A172 (cell line): Measurements from ENCODE around the gene MAOB. TPM values are rescaled to one million over a fixed set of nuclear protein-coding genes. Genes with fewer than 3 reads are reported as not detected.
A peak's percentile ranks its signal among the peaks of the same experiment; 100 is the strongest.
"Not testable (repeated sequence)": the region's sequence is repeated elsewhere in the genome, so short reads cannot be mapped to it uniquely, and the experiment has no call there.

Experiments used
- DNase-seq: peaks from one replicate; pipeline ENCODE4 v3.0.0-alpha.2; 2015; ENCODE audit warnings: low spot score
- total RNA-seq: library from RNA; depleted of rRNA; stranded (reverse); fragments of >200 nt; shearing (Covaris generic); gene quantifications from 2 replicates; pipeline ENCODE4 v1.2.3, GENCODE V29; 2014

Gene MAOB
- total RNA-seq, 1 experiment from 2014 or later = not detected

DNA sequence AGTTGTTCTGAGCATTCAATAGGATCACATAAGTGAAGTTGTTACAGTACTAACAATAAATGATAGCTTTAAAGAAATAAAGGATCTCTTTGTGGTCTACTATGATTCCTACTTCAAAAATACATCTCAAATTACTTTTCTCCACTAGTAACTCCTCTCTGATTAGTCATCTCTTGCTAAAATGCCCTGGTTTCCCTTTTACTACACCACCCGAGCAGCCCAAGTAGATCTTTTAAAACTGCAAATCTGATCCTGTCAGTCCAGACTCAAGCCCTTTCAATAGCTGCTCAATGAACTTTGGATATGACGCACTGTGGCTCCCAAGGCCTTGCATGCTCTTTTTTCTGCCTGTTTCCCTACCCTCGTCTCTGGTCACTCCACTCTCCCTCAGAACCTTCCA is 128.6 kb downstream of the MAOB start:
- no peak for DNase-seq

DNA sequence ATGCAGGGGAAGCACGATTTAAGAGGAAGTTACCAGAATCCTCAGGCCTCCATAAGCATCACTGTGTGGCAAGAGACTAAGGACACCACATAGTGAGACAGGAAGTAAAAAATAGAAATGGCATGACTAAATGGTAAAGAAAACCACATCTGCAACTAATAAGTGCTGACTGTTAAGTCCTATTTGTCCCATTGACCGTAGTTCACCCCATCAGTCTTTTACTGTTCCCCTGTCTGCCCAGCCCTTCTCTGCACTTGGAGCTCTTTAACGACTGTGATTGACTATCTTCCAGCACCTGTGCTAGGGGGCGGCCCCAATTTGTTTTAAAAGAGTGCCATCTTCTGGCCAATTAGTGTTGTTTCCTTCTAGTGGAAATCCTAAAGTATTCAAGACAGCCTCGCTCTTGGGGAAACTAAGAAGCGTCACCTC is 132.0 kb downstream of the MAOB start:
- DNase-seq = peak; percentile 69

DNA sequence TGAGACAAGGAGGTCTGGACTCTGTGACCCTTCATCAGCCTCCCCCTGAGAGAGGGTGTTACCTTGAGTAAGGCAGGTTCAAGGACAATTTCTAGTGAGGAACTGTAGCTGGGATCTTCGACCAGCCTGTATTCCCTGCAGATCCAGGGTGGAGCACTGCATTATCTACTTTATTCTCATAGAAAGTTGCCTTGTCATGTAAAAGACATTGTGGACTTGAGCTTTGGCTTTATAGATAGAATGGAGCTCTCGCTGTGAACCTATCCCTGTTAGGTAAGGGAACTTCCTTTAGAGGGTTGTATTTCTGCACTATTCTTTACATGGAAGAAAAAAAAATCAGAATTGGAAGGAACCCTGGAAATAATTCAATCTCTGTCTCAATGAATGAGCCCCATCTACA is 134.8 kb downstream of the MAOB start:
- DNase-seq = no peak

DNA sequence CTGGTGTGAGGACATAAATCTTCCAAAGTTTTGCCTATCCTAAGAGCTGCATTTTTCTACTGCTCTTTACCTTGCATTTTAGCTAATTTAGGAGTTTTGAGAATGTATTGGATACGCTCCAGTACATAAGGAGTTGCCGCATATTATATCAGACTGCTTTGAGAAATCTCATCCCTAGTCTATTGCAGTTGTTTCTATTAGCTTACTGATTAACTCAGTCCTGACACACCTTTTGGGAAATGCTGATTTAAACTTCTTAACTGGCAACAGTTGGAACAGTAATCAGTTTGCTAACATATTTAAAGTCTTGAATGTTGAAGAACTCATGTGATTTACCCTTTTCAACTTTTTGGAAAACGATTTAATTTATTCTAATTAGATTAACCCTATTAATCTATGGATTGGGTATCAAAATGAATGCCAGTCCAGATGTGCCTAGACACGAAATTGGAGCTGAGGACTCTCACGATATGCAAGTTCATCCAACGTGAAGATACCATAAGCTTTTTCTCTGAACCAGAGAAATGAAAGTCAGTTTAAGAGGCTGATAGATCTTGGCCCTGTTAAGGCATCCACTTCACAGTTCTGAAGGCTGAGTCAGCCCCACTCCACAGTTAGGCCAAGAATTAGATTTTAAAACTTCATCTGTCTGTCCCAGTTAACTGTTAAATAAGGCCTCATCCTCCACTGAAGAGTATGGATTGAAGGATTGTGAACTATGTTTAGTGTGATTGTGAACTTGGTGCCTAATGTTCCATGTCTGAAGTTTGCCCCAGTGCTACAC is 136.1 kb downstream of the MAOB start:
- DNase-seq = no peak

DNA sequence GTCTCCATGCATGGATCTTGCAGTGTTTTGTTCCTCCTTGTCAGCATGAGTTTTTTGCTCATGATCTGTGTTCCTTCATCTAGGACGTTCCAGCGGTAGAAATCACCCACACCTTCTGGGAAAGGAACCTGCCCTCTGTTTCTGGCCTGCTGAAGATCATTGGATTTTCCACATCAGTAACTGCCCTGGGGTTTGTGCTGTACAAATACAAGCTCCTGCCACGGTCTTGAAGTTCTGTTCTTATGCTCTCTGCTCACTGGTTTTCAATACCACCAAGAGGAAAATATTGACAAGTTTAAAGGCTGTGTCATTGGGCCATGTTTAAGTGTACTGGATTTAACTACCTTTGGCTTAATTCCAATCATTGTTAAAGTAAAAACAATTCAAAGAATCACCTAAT is 138.0 kb downstream of the MAOB start:
- no peak for DNase-seq

DNA sequence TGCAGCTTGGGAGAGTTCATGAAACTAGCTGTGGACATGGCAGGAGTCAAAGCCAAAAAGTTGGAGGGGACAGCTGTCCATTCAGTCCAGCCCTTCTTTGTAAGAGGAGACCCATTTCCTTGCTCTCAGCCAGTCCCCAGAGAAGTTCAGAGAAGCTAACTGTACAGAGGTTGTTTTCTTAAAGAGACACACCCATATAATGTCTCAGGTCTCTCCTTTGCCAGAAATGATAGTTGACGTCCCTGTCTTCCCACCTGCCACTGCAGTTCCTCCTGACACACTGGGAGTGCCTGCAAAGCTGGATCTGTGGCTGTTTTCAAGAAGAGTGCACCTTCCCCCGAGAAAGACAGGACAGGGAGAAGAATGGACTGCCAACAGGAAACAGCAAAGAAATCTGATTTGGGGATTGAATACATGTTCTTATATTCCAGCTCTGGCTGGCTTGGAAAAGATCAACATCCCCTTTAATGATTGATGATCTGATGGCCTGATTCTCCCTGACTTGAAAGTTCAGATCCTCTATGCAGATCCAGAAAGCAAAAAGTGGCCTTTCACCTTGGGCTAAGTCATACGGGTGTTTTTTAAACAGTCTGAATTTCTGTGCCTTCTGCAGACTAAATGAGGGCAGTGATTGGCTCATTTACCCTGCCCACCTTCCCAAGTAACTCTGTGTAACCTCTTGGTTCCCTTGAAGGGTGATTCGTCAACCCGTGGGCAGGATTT is 139.0 kb downstream of the MAOB start:
- DNase-seq = no peak

DNA sequence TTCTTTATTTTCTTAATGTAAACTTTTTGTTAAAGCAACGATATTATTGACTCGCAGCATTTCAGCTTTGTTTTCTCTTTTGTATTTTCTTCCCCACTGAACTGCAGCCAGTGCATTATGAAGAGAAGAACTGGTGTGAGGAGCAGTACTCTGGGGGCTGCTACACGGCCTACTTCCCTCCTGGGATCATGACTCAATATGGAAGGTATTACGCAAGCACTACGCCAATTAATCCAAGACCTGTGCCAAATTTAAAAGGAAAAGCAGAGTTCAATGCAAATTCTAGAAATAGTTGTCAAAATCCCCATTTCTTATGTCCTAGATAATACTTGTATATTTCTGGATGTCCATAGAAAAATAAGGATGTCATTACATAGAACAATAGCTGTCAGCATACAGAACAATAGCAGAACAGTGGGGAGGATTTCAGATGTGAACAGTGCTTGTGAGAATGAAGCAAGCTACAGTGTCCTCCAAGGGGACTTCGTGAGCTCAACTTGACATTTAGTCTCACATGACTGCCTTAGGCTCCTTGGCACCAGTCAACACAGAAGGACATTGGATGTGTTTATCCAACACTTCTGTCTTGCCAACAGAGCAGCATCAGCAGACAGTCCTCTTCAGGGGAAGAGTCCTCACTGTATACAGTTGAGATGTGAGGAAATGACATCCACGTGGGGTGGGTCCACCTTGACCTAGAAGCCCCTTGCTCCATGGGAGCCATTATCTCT is 140.2 kb downstream of the MAOB start:
- DNase-seq = no peak

DNA sequence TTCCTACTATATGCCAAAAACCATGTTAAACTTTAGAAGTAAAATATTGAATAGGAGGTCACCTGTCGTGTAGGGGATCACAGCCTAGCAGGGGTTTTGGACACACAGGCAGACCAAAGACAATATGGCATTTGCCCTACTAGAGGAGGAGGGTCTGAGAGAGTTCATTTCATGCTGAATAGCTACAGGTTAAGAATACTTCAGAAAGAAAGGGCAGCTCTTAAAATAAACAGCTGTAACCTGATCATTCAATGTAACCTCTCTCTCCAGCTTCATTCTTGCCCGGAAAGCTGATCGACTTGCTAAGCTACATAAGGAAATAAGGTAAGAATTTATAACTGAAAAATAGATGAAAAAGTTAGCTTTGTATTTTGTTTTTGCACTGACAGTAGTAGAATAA is 146.3 kb downstream of the MAOB start:
- DNase-seq = no peak

DNA sequence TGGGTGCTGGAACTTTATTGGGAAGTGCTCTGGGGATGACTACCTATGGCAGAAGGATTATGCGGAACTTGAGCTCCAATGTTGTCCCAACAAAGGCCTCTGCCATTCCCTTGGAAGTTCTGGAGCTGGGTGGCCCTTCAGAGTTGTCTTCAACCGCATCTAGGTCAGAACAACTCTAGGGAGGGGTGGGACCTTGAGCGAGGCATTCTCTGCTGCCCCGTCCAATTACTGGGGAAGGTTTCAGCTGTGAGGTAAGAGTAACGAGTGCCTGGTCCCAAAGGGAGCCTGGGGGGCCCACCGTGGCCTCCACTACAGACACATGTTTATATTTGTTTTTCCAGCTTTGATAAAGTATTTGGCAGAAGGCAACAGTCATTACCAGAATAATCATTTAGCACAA is 146.7 kb downstream of the MAOB start:
- no peak for DNase-seq

DNA sequence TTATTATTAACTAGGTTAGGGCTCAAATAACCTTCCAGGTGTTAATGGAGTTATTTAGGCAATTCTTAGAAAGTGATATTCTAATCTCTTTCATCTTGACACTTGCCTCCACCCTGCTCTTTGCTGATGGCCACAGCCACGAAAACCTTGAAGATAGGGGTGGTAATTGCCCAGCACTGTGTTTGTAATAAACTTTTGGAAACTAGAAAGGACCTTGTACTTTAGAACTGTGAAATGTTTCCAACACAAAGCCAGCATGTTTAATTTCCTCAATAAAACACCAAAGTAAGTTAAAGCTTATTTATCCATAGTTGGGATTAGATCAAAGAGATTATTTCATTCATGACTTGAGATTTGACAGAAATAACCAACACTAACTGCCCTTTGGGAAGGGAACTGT is 147.8 kb downstream of the MAOB start:
- no peak for DNase-seq

DNA sequence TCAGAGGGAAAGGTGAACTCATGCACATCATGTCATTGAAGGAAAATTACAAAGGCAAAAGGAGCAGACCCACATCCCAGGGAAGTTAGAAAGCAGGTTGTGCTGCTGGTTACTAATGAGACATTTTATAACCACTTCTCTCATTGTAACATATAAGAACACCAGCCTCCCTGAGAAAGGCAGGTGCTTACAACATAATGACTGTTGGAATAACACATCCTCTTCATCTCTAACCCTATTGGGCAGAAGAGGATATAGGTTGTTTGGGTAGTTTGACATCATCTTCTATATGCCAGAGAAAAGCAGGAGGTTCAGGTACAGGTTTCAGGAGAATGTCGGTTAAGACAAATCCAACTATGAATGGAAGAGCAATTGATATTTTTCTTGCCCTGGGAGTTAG is 148.6 kb downstream of the MAOB start:
- no peak for DNase-seq

DNA sequence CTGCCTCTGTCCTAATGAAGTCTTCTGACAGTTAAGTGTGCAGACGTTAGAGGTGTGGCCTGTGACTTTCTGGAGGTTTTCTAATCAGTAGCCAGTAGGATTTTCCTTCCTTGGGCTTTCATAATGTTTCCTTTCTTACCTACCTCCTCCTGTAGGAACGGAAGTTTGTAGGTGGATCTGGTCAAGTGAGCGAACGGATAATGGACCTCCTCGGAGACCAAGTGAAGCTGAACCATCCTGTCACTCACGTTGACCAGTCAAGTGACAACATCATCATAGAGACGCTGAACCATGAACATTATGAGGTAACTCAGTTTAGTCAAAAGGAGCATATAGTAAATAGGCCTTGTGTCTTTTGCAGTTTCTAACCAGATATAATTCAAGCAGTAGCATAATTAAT is 151.2 kb downstream of the MAOB start:
- no peak for DNase-seq

DNA sequence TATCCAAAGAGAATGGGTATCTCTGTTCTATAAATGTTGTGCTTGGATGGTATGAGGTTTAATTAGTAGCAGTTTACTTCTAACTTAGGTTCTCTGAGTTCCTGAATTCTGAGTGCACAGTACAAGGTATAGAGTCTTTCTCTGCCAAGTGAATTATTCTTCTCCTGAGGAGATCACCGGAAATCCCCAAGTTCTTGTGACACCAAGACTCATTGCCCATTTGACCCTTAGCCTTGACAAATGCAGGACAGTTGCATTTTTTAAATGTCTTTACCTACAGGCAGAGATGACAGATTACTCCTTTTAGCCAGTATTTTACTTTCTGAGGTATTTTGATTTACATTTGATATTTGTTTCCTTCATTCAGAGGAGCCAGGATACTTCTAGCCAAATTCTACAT is 153.3 kb downstream of the MAOB start:
- DNase-seq = no peak

DNA sequence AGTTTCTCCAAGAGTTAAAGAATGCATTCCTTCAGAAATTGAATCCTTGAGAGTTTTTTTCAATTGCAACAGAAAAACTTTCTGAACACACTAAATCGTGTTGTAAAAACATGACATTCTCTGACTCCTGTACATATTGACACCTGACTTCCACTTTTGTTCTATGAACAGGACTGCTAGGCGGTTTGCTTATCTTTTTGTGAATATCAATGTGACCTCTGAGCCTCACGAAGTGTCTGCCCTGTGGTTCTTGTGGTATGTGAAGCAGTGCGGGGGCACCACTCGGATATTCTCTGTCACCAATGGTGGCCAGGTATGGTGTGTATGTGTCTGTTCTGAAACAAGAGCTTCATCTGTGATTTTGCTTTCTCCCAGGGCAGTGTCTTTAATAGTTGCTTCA is 154.2 kb downstream of the MAOB start:
- DNase-seq = no peak

DNA sequence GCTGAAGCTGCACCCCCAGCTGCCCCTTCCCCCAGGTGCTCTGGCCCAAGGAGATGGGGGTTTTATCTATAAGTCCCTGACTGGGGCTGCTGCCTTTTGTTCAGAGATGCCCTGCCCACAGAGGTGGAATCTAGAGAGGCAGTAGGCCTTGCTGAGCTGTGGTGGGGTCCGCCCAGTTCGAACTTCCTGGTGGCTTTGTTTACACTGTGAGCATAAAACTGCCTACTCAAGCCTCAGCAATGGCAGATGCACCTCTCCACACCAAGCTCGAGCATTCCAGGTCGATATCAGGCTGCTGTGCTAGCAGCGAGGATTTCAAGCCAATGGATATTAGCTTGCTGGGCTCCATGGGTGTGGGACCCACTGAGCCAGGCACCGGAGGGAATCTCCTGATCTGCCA is 155.0 kb downstream of the MAOB start:
- not testable (repeated sequence) for DNase-seq

DNA sequence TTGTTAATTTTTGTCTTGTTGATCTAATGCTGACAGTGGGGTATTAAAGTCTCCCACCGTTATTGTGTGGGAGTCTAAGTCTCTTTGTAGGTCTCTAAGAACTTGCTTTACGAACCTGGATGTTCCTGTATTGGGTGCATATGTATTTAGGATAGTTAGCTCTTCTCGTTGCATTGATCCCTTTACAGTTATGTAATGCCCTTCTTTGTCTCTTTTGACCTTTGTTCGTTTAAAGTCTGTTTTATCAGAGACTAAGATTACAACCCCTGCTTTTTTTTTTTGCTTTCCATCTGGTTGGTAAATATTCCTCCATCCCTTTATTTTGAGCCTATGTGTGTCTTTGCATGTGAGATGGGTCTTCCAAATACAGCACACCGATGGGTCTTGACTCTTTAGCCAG is 157.0 kb downstream of the MAOB start:
- DNase-seq = not testable (repeated sequence)

DNA sequence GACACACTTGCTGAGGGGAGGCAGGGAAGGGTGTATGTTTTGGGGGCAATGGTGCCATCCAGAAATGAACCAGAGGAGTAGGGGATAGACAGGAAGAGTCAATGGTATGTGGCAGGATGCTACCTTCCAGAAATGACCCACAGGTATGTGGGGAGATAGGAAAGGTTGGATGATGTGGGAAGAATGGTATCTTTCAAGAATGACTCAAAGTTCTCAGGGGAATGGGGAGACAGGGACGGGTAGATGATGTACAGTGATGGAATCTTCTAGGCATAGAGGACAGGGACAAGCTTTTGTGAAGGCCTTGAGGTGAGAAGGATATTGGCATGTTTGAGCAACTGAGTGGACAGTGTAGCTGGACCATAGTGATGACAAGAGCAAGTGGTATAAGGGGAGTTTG is 161.3 kb downstream of the MAOB start:
- DNase-seq = no peak

DNA sequence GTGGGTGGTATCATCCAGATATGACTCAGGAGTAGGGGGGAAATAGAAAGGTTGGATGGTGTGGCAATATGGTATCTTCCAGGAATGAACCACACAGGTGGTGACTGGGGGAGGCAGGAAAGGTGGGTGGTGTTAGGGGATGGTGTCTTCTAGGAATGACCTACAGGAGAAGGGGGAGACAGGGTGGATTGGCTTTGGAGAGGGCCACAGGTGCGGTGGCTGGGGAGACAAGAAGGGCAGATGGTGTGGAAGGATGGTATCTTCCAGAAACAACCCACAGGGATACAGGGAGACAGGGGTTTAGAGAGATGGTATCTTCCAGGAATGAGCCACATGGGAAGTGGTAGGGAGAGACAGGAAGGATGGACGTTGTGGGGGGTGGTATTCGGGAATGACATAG is 162.2 kb downstream of the MAOB start:
- DNase-seq = no peak

DNA sequence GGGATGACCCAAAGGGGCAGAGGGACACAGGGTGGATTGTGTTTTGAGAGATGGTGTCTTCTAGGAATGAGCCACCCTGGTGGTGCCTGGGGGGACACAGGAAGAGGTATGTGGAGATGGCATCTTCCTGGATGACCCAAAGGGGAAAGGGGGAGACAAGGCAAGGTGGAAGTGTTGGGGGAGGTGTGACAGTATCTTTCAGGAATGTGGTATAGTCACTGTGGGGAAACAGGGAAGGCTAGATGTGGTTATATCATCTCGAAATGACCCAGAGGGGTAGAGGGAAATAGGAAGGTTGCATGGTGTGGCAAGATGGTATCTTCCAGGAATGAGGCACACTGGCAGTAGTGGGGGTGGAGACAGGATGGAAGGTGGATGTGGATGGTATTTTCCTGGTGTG is 163.3 kb downstream of the MAOB start:
- DNase-seq = peak; percentile 36

DNA sequence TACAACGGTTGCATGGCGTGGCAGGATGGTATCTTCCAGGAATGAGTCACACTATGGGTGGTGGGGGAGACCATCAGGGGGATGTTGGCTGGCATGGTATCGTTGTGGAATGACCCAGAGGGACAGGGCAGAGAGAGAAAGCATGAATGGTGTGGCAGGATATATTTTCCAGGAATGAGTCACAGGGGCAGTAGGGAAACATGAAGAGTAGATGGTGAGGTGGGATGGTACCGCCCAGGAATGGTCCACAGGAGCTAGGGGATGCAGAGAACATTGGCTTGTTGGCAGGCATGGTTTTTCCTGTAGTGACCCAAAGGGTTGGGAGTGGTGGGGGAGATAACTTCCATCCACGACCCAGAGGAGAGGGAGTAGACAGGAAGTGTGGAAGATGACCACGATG is 163.7 kb downstream of the MAOB start:
- no peak for DNase-seq

DNA sequence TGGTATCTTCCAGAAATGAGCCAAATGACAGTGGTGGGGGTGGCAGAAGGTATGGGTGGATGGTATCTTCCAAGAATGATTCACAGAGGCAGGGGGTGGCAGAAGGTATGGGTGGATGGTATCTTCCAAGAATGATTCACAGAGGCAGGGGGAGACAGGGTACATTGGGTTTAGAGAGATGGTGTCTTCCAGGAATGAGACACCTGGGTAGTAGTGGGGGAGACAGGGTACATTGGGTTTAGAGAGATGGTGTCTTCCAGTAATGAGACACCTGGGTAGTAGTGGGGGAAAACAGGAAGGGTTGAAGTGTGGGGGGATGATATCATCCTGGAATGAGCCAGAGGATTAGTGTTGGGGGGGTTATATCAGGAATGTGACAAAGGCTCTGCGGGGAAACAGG is 164.2 kb downstream of the MAOB start:
- DNase-seq = no peak

DNA sequence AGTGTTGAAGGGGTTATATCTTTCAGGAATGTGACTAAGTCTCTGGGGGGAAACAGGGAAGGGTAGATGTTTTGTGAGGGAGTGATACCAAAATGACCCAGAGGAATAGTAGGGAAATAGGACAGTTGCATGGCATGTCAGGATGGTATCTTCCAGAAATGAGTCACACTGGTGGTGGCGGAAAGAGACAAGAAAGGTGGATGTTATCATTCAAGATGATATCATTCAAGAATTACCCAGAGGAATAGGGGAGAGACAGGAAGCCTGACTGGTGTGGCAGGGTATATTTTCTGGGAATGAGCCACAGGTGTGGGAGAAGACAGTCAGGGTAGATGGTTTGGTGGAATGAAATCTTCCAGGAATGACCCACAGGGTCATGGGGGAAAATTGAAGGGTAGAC is 165.1 kb downstream of the MAOB start:
- DNase-seq = peak; percentile 35

DNA sequence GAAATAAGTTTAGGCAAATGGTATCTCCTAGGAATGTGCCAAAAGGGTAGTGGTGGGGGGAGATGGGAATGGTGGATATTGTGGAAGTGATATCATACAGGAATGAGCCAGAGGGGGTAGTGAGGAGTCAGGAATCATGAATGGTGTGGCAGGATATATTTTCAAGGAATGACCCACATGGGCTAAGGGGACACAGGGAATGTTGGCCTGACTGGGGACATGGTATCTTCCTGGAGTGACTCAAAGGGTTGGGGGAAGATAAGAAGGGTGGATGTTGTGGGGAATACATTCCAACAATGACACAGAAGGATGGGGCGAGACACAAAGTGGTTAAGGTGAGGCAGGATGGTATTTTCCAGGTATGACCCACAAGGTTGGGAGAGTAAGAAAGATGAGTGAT is 165.6 kb downstream of the MAOB start:
- DNase-seq = peak; percentile 6
